Gastroesophageal sphincter (tissue), 4 donors: ENCODE data around the gene HDHD5. TPM values are rescaled to one million over a fixed set of nuclear protein-coding genes. Genes with fewer than 3 reads are reported as not detected.

ENCODE experiments used
- ATAC-seq: fragments of 150-250 bp; one replicate; pipeline ENCODE4 v1.9.1; 2016; ENCODE audit warnings: mild to moderate bottlenecking, moderate library complexity
- H3K27ac ChIP-seq, 4 donors: fragments of 200-600 bp; sonication (generic) in 3 of 4; 1 replicate in 3 of 4; 2 replicates in 1 of 4; pipeline ENCODE4 v1.5.1; 2016 to 2019
- H3K27me3 ChIP-seq: fragments of 200-600 bp; sonication (generic); one replicate; pipeline ENCODE4 v1.5.1; 2019
- H3K36me3 ChIP-seq, 2 donors: fragments of 200-600 bp; sonication (generic); one replicate each; pipeline ENCODE4 v1.5.1; 2019; ENCODE audit warnings: control low read depth in 1 of 2
- H3K4me1 ChIP-seq, 3 donors: fragments of 200-600 bp; sonication (generic); 1 replicate in 2 of 3; 2 replicates in 1 of 3; pipeline ENCODE4 v1.5.1; 2016 to 2019; ENCODE audit warnings: control low read depth in 2 of 3
- H3K4me3 ChIP-seq, 2 donors: fragments of 200-600 bp; sonication (generic); one replicate each; pipeline ENCODE4 v1.5.1; 2019; ENCODE audit warnings: mild to moderate bottlenecking in 1 of 2, moderate library complexity in 1 of 2
- H3K9me3 ChIP-seq, 3 donors: fragments of 200-600 bp; sonication (generic); one replicate each; pipeline ENCODE4 v1.5.1; 2017 to 2019; ENCODE audit warnings: control low read depth in 2 of 3
- EP300 ChIP-seq: sonication (generic); formaldehyde crosslinking; IDR thresholded peaks from one replicate; pipeline ENCODE4 v1.6.1; 2017; ENCODE audit warnings: antibody characterized with exemption, mild to moderate bottlenecking
- POLR2A ChIP-seq, 2 donors: fragments of 450-650 bp; IDR thresholded peaks; one replicate each; pipeline ENCODE4 v1.6.1; 2017; ENCODE audit warnings: antibody characterized with exemption in 2 of 2, mild to moderate bottlenecking in 2 of 2, moderate library complexity in 1 of 2
- POLR2AphosphoS5 ChIP-seq: sonication (generic); formaldehyde crosslinking; IDR thresholded peaks from one replicate; pipeline ENCODE4 v1.6.1; 2017; ENCODE audit warnings: antibody characterized with exemption
- WGBS, 2 donors: methylation state at CpG; one replicate each; pipeline ENCODE4 v1.1.5; 2018; ENCODE audit warnings: low coverage in 1 of 2; 5-methylcytosine and 5-hydroxymethylcytosine counted together
- total RNA-seq, 4 donors: library from RNA; depleted of rRNA; stranded (reverse); fragments of >200 nt; gene quantifications; one replicate each; pipeline ENCODE4 v1.1.0, GENCODE V29; 2016
- TF ChIP-seq, protein P1 (sequence below), 4 experiments: fragments of 200-600 bp in 2 of 4; fragments of 450-650 bp in 2 of 4; sonication (generic) in 1 of 4; IDR thresholded peaks; one replicate each; pipeline ENCODE4 v1.5.1; 2017 to 2019; ENCODE audit warnings: antibody characterized with exemption in 4 of 4, mild to moderate bottlenecking in 2 of 4, moderate library complexity in 2 of 4

HDHD5 gene
- total RNA-seq, 4 donors from 2014 or later, result 20.4 to 37.1 (median 33.0) TPM

DNA sequence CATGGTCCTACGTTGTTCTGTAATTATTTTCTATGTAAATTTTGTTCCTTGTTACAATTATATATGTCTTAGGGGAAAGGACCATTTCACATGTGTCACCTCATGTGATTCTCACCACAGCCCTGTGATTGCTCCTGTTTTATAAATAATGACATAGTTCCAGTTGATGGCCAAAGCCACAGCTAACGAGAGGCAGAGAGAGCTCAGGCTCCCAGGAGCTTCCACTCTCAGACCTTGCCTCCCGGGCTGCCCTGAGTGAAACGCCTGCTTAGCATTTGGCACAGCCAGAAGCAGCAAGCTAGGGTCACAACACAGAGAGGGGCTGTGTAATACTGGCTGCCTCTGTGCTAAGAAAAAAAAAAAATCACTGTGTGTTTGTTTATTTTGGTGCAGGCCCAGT lies 43.8 kb downstream of the HDHD5 start:
- no peak overlapping the region for H3K27ac ChIP-seq
- TF ChIP-seq EP300 (no peak), POLR2AphosphoS5 (no peak), POLR2A (IDR thresholded peaks at IDR 0.05) (no peak)
- TF ChIP-seq, protein P1, sequence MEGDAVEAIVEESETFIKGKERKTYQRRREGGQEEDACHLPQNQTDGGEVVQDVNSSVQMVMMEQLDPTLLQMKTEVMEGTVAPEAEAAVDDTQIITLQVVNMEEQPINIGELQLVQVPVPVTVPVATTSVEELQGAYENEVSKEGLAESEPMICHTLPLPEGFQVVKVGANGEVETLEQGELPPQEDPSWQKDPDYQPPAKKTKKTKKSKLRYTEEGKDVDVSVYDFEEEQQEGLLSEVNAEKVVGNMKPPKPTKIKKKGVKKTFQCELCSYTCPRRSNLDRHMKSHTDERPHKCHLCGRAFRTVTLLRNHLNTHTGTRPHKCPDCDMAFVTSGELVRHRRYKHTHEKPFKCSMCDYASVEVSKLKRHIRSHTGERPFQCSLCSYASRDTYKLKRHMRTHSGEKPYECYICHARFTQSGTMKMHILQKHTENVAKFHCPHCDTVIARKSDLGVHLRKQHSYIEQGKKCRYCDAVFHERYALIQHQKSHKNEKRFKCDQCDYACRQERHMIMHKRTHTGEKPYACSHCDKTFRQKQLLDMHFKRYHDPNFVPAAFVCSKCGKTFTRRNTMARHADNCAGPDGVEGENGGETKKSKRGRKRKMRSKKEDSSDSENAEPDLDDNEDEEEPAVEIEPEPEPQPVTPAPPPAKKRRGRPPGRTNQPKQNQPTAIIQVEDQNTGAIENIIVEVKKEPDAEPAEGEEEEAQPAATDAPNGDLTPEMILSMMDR (IDR thresholded peaks at IDR 0.05), result no peak
- WGBS, 2 donors, result 67 to 80% methylated on average over 1 to 2 of the region's 4 CpGs
- no peak for ATAC-seq
- peaks cover 35% of the 10 kb centered on the region for H3K27me3 ChIP-seq
- H3K4me3 ChIP-seq, result no peak overlapping the region
- H3K36me3 ChIP-seq, result peaks cover 0 to 3% of the 10 kb centered on the region in 2 donors
- H3K9me3 ChIP-seq, result no peaks in the 10 kb centered on the region
- H3K4me1 ChIP-seq, result peaks cover 0 to 9% (median 0%) of the 10 kb centered on the region in 3 donors

GRCh38 chr22:17114898-17115235 lies 44.2 kb downstream of the HDHD5 start:
- Histone ChIP-seq H3K9me3 (no peaks in the 10 kb centered on the region), H3K27ac (no peak overlapping the region), H3K27me3 (peaks cover 31% of the 10 kb centered on the region), H3K4me1 (peaks cover 0 to 6% (median 0%) of the 10 kb centered on the region in 3 donors), H3K4me3 (no peak overlapping the region), H3K36me3 (peaks cover 0 to 6% of the 10 kb centered on the region in 2 donors)
- TF ChIP-seq POLR2AphosphoS5 (no peak), POLR2A (IDR thresholded peaks at IDR 0.05) (no peak), EP300 (no peak)
- TF ChIP-seq, protein P1 (IDR thresholded peaks at IDR 0.05), result no peak
- ATAC-seq, result no peak
- WGBS, 2 donors, result 83 to 84% methylated on average over 6 to 9 of the region's 9 CpGs

GRCh38 chr22:17114173-17114897 lies 44.7 kb downstream of the HDHD5 start:
- no peak for ATAC-seq
- peaks cover 0 to under 1% (median 0%) of the 10 kb centered on the region in 3 donors for H3K4me1 ChIP-seq
- no peaks in the 10 kb centered on the region for H3K9me3 ChIP-seq
- TF ChIP-seq EP300, result no peak
- no peak for TF ChIP-seq POLR2AphosphoS5
- TF ChIP-seq POLR2A (IDR thresholded peaks at IDR 0.05), result no peak
- TF ChIP-seq, protein P1 (IDR thresholded peaks at IDR 0.05), result no peak
- H3K27me3 ChIP-seq, result peaks cover 26% of the 10 kb centered on the region
- 38 to 75% methylated on average over 1 to 4 of the region's 13 CpGs for WGBS, 2 donors
- no peak overlapping the region for H3K27ac ChIP-seq
- H3K4me3 ChIP-seq, result no peak overlapping the region
- peaks cover 0 to 12% of the 10 kb centered on the region in 2 donors for H3K36me3 ChIP-seq

DNA sequence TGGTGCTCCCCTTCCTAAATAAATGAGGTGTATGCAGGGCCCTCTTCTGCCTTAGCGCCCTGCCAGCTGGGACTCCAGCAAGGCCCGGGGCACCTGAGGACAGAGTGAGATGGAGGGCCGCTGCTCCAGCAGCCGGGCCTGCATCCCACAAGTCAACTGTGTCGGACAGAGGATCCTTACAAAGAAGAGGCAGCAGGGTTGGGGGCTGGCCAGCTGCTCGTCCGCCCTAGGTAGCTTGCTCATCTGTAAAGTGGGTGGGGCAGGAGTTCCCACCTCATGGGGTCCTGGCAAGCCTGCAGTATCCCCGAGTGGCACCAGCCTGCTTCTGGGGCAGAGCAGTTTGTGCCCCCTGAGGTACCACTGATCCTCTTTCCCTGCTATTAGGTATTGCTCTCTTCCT lies 45.5 kb downstream of the HDHD5 start:
- Histone ChIP-seq H3K27ac (no peak overlapping the region), H3K27me3 (peaks cover 19% of the 10 kb centered on the region), H3K4me1 (no peaks in the 10 kb centered on the region), H3K4me3 (no peak overlapping the region), H3K36me3 (peaks cover 0 to 19% of the 10 kb centered on the region in 2 donors), H3K9me3 (no peaks in the 10 kb centered on the region)
- ATAC-seq, result no peak
- 47% methylated on average over 3 of the region's 8 CpGs; no CpG with 5 or more reads in 1 of the 2 donors for WGBS, 2 donors
- TF ChIP-seq POLR2A (IDR thresholded peaks at IDR 0.05) (no peak), EP300 (no peak), POLR2AphosphoS5 (no peak)
- TF ChIP-seq, protein P1 (IDR thresholded peaks at IDR 0.05), result no peak

DNA sequence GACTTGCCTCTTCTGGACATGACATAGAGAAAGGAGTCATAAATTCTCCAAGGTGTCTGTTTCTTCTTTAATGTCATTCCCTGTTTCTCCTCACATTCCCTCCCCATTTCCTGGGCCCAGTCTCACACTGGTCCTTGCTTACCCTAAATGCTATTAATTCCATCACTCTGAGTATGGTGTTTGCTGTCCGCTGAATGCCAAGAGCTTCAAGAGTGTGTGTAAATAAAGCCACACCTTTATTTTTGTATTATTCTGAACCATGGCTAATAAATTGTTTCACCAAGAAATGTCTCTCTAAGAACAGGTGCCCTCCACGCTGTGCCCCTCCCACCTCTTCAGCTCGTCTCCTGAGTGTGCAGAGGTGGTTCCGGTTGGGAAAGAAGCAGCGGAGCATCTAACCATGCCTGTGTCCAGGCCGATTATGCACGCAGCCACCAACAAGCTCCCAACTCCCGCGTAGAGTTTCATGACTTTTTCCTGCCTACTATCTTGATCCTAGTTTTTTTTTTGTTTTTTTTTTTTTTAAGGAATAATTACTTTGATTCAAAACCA lies 46.5 kb downstream of the HDHD5 start:
- WGBS, 2 donors, result 71% methylated on average over 8 to 9 of the region's 9 CpGs
- no peaks in the 10 kb centered on the region for H3K9me3 ChIP-seq
- no peak overlapping the region for H3K4me3 ChIP-seq
- peaks cover 10% of the 10 kb centered on the region for H3K27me3 ChIP-seq
- H3K4me1 ChIP-seq, result no peaks in the 10 kb centered on the region
- TF ChIP-seq POLR2A (IDR thresholded peaks at IDR 0.05) (no peak), POLR2AphosphoS5 (no peak), EP300 (no peak)
- TF ChIP-seq, protein P1 (IDR thresholded peaks at IDR 0.05), result no peak
- no peak for ATAC-seq
- peaks cover 0 to 29% of the 10 kb centered on the region in 2 donors for H3K36me3 ChIP-seq
- no peak overlapping the region for H3K27ac ChIP-seq
